CD8-positive, alpha-beta memory T cell (primary cell): ENCODE measurements around the gene KIF1C. TPM values are rescaled to one million over a fixed set of nuclear protein-coding genes. Genes with fewer than 3 reads are reported as not detected.

Experiments
- CTCF ChIA-PET: fragments of 350-600 bp; sonication (Branson Sonifier 250); formaldehyde crosslinking; loops from one replicate; lab custom pipeline; 2021; ENCODE audit warnings: antibody characterized with exemption; lab: Charles Lee
- POLR2A ChIA-PET: fragments of 350-600 bp; sonication (Branson Sonifier 250); formaldehyde crosslinking; loops from one replicate; lab custom pipeline; 2021; ENCODE audit warnings: antibody characterized with exemption; lab: Charles Lee
- DNase-seq, 5 donors: peaks; one replicate each; pipeline versions ENCODE4 v3.0.0 to v3.0.0-alpha.2; 2020 to 2022; ENCODE audit warnings: mixed read lengths in 1 of 5
- H3K27ac ChIP-seq: one replicate; pipeline ENCODE4 v1.7.0; 2013; ENCODE audit warnings: low read depth, mild to moderate bottlenecking, low read length, moderate library complexity
- H3K27me3 ChIP-seq: 2 replicates; pipeline ENCODE4 v1.7.0; 2013; ENCODE audit warnings: low read length, mild to moderate bottlenecking; ENCODE audit not compliant: insufficient read depth, poor library complexity, severe bottlenecking
- H3K36me3 ChIP-seq: 2 replicates; pipeline ENCODE4 v1.7.0; 2013; ENCODE audit warnings: mild to moderate bottlenecking, low read length, moderate library complexity; ENCODE audit not compliant: insufficient read depth
- H3K4me1 ChIP-seq: 2 replicates; pipeline ENCODE4 v1.7.0; 2013; ENCODE audit warnings: mild to moderate bottlenecking, low read length, moderate library complexity; ENCODE audit not compliant: insufficient read depth
- H3K4me3 ChIP-seq: 2 replicates; pipeline ENCODE4 v1.7.0; 2013; ENCODE audit warnings: mild to moderate bottlenecking, low read length
- H3K9me3 ChIP-seq: 2 replicates; pipeline ENCODE4 v1.7.0; 2013; ENCODE audit warnings: mild to moderate bottlenecking, low read length
- H3K27ac Mint-ChIP-seq, 8 donors: one replicate each; pipeline ENCODE4 v1.8.0; 2020 to 2021; ENCODE audit warnings: mixed read lengths in 8 of 8, mild to moderate bottlenecking in 6 of 8, inconsistent platforms in 3 of 8, moderate library complexity in 3 of 8
- H3K27me3 Mint-ChIP-seq, 2 donors: one replicate each; pipeline ENCODE4 v1.8.0; 2020 to 2021; ENCODE audit warnings: mixed read lengths in 2 of 2, mild to moderate bottlenecking in 1 of 2, moderate library complexity in 1 of 2
- H3K36me3 Mint-ChIP-seq, 3 donors: one replicate each; pipeline ENCODE4 v1.8.0; 2020 to 2021; ENCODE audit warnings: mixed read lengths in 3 of 3, inconsistent platforms in 1 of 3, mild to moderate bottlenecking in 1 of 3
- H3K4me1 Mint-ChIP-seq, 3 donors: one replicate each; pipeline ENCODE4 v1.8.0; 2020 to 2021; ENCODE audit warnings: mixed read lengths in 3 of 3, inconsistent platforms in 1 of 3, mild to moderate bottlenecking in 1 of 3
- H3K4me3 Mint-ChIP-seq, 7 donors: one replicate each; pipeline ENCODE4 v1.8.0; 2020 to 2021; ENCODE audit warnings: mixed read lengths in 7 of 7, mild to moderate bottlenecking in 6 of 7, moderate library complexity in 4 of 7, inconsistent platforms in 2 of 7
- H3K9me3 Mint-ChIP-seq, 5 donors: one replicate each; pipeline ENCODE4 v1.8.0; 2020 to 2022; ENCODE audit warnings: mixed read lengths in 5 of 5, mild to moderate bottlenecking in 3 of 5, moderate library complexity in 2 of 5, inconsistent platforms in 1 of 5
- polyA plus RNA-seq: library from polyadenylated mRNA; unstranded; fragments of 300-500 nt; fragmentation: Illumina TruSeq; gene quantifications from one replicate; pipeline ENCODE4 v1.2.3, GENCODE V29; 2021
- total RNA-seq, 2 experiments: library from RNA; stranded (reverse); gene quantifications; one replicate each; pipeline ENCODE4 v1.2.3, GENCODE V29; 2021

Gene KIF1C
- total and polyA plus RNA-seq, 3 experiments from 2014 or later, result 8.0 to 77.3 (median 73.4) TPM

- H3K4me1 ChIP-seq, result peaks cover 9% of the 10 kb centered on the region
- peaks cover 0 to under 1% (median 0%) of the 10 kb centered on the region in 5 donors for H3K9me3 Mint-ChIP-seq
- ChIA-PET POLR2A (interaction anchor here (1.0 kb wide), 1 partner anchor 138 kb away, joined by 3 read pairs; the partner anchor contains the start of genes RNF167 and SLC25A11), CTCF (interaction anchor here (0.8 to 1.8 kb wide), 2 partner anchors 16 to 46 kb away, joined by 3 to 5 read pairs; no protein-coding TSS in a partner anchor)
- H3K27ac ChIP-seq, result no peak overlapping the region
- H3K4me1 Mint-ChIP-seq, result peaks cover 24 to 38% (median 31%) of the 10 kb centered on the region in 3 donors
- no peaks in the 10 kb centered on the region for H3K9me3 ChIP-seq
- H3K36me3 ChIP-seq, result no peaks in the 10 kb centered on the region
- peaks cover 0 to 1% of the 10 kb centered on the region in 2 donors for H3K27me3 Mint-ChIP-seq
- H3K27me3 ChIP-seq, result no peaks in the 10 kb centered on the region
- H3K4me3 ChIP-seq, result peak overlapping the region; percentile 97
- H3K27ac Mint-ChIP-seq, result peak overlapping the region in 7 of 8 donors; percentile 65 to 97 (median 90)
- no peak for DNase-seq
- H3K36me3 Mint-ChIP-seq, result peaks cover 2 to 17% (median 7%) of the 10 kb centered on the region in 3 donors
- peak overlapping the region; percentile 88 to 97 (median 94) for H3K4me3 Mint-ChIP-seq
These were observed 80.0 kb downstream of the KIF1C start for GRCh38 chr17:5077781-5078105.

Other genes with a start within 250 kb of the KIF1C start
- gene TM4SF5, start 226.1 kb upstream of the KIF1C start, total RNA-seq, result not detected
- gene TM4SF5, start 226.1 kb upstream of the KIF1C start, polyA plus RNA-seq, result not detected
- gene VMO1, start 211.6 kb upstream of the KIF1C start, total RNA-seq, result not detected
- gene VMO1, start 211.6 kb upstream of the KIF1C start, polyA plus RNA-seq, result not detected
- gene GLTPD2, start 209.0 kb upstream of the KIF1C start, total RNA-seq, result not detected
- not detected for gene GLTPD2, start 209.0 kb upstream of the KIF1C start, polyA plus RNA-seq
- gene PSMB6, start 201.8 kb upstream of the KIF1C start, total RNA-seq, result 100 to 1,000 TPM; 198 to 207 TPM
- gene PSMB6, start 201.8 kb upstream of the KIF1C start, polyA plus RNA-seq, result 259 TPM
- gene PLD2, start 190.8 kb upstream of the KIF1C start, total RNA-seq, result 10 to 100 TPM; 10.1 to 12.0 TPM
- gene PLD2, start 190.8 kb upstream of the KIF1C start, polyA plus RNA-seq, result 1.9 TPM
- gene MINK1, start 164.6 kb upstream of the KIF1C start, total RNA-seq, result 10 to 100 TPM; 58.6 TPM
- 30.5 TPM for gene MINK1, start 164.6 kb upstream of the KIF1C start, polyA plus RNA-seq
- gene C17orf107, start 98.4 kb upstream of the KIF1C start, total RNA-seq, result 1 to 10 TPM; 2.2 to 2.3 TPM
- gene C17orf107, start 98.4 kb upstream of the KIF1C start, polyA plus RNA-seq, result 2.0 TPM
- under 1 TPM; 0.37 to 0.38 TPM for gene CHRNE, start 94.9 kb upstream of the KIF1C start, total RNA-seq
- gene CHRNE, start 94.9 kb upstream of the KIF1C start, polyA plus RNA-seq, result 0.23 TPM
- not detected for gene GP1BA, start 65.7 kb upstream of the KIF1C start, total RNA-seq
- gene GP1BA, start 65.7 kb upstream of the KIF1C start, polyA plus RNA-seq, result not detected
- 100 to 1,000 TPM in 1 of 2 experiments, 10 to 100 TPM in 1; 90.0 to 101 TPM for gene SLC25A11, start 57.9 kb upstream of the KIF1C start, total RNA-seq
- gene SLC25A11, start 57.9 kb upstream of the KIF1C start, polyA plus RNA-seq, result 85.1 TPM
- 100 to 1,000 TPM; 187 to 192 TPM for gene RNF167, start 57.7 kb upstream of the KIF1C start, total RNA-seq
- gene RNF167, start 57.7 kb upstream of the KIF1C start, polyA plus RNA-seq, result 69.0 TPM
- gene PFN1, start 49.4 kb upstream of the KIF1C start, total RNA-seq, result 1,000 to 10,000 TPM; 1,826 to 1,841 TPM
- 2,601 TPM for gene PFN1, start 49.4 kb upstream of the KIF1C start, polyA plus RNA-seq
- gene ENO3, start 46.8 kb upstream of the KIF1C start, total RNA-seq, result 10 to 100 TPM; 27.1 to 29.4 TPM
- 1.3 TPM for gene ENO3, start 46.8 kb upstream of the KIF1C start, polyA plus RNA-seq
- gene SPAG7, start 30.1 kb upstream of the KIF1C start, total RNA-seq, result 10 to 100 TPM; 63.4 to 64.2 TPM
- gene SPAG7, start 30.1 kb upstream of the KIF1C start, polyA plus RNA-seq, result 112 TPM
- 10 to 100 TPM; 85.6 to 90.6 TPM for gene CAMTA2, start 10.3 kb upstream of the KIF1C start, total RNA-seq
- 19.6 TPM for gene CAMTA2, start 10.3 kb upstream of the KIF1C start, polyA plus RNA-seq
- gene INCA1, start 428 bp upstream of the KIF1C start, total RNA-seq, result under 1 TPM; 0.18 to 0.37 TPM
- gene INCA1, start 428 bp upstream of the KIF1C start, polyA plus RNA-seq, result 0.58 TPM
- under 1 TPM; 0.35 to 0.64 TPM for gene SLC52A1, start 37.5 kb downstream of the KIF1C start, total RNA-seq
- 0.12 TPM for gene SLC52A1, start 37.5 kb downstream of the KIF1C start, polyA plus RNA-seq
- 1 to 10 TPM; 3.7 to 4.2 TPM for gene ZFP3, start 80.5 kb downstream of the KIF1C start, total RNA-seq
- 0.75 TPM for gene ZFP3, start 80.5 kb downstream of the KIF1C start, polyA plus RNA-seq
- gene ZNF232, start 113.9 kb downstream of the KIF1C start, total RNA-seq, result 10 to 100 TPM; 21.8 to 22.9 TPM
- gene ZNF232, start 113.9 kb downstream of the KIF1C start, polyA plus RNA-seq, result 5.7 TPM
- gene USP6, start 118.1 kb downstream of the KIF1C start, total RNA-seq, result under 1 TPM in 1 of 2 experiments, not detected in 1; 0.09 TPM
- gene USP6, start 118.1 kb downstream of the KIF1C start, polyA plus RNA-seq, result 0.05 TPM
- 10 to 100 TPM; 11.7 to 14.9 TPM for gene ZNF594, start 193.9 kb downstream of the KIF1C start, total RNA-seq
- 1.2 TPM for gene ZNF594, start 193.9 kb downstream of the KIF1C start, polyA plus RNA-seq
- under 1 TPM; 0.22 TPM for gene SCIMP, start 236.9 kb downstream of the KIF1C start, total RNA-seq
- gene SCIMP, start 236.9 kb downstream of the KIF1C start, polyA plus RNA-seq, result 0.81 TPM